Measurements from ENCODE around the gene GARIN5A. TPM values are rescaled to one million over a fixed set of nuclear protein-coding genes. Genes with fewer than 3 reads are reported as not detected.
A peak's percentile ranks its signal among the peaks of the same experiment; 100 is the strongest.

GARIN5A gene
- total and polyA plus RNA-seq, 11 donors = 0.51 to 6.4 (median 1.6) TPM

DNA sequence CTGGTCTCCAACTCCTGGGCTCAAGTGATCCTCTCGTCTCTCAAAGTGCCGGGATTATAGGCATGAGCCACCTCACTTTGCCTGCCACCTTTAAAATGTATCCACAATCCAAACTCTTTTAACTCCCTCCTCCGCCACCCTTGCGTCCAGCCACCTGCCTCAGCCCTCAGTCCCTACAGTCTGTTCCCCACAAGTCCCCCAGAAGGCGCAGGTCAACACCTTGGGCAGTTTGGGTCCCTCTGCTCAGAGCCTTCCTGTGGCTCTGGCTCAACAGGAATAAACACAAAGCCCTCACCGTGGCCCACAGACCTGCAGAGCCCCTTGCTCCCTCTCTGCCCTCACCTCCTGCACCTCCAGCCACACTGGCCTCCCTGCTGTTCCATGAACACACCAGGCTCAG is 7.8 kb downstream of the GARIN5A start:
- DNase-seq (no peak), ATAC-seq (no peak)
- intact Hi-C loops (cut with DNase I) = no loop called here
- H3K9me3 ChIP-seq = no peaks in the 10 kb centered on the region
- no peaks in the 10 kb centered on the region for H3K36me3 ChIP-seq
- no peak for TF ChIP-seq CTCF (IDR thresholded peaks at IDR 0.05)
- TF ChIP-seq POLR2A (IDR thresholded peaks at IDR 0.05) = no peak
- no peaks in the 10 kb centered on the region for H3K4me1 ChIP-seq
- 84 to 90% (median 87%) methylated on average over 6 of the region's 6 CpGs for WGBS, 4 donors
- H3K27me3 ChIP-seq = peaks cover 0 to 7% (median 0%) of the 10 kb centered on the region in 9 donors
- H3K4me3 ChIP-seq = no peak overlapping the region
- no peak overlapping the region for H3K27ac ChIP-seq

GRCh38 chr19:50467566-50467965 is 9.1 kb downstream of the GARIN5A start:
- no peak overlapping the region for H3K4me3 ChIP-seq
- TF ChIP-seq POLR2A (IDR thresholded peaks at IDR 0.05) (no peak), CTCF (IDR thresholded peaks at IDR 0.05) (no peak)
- H3K27me3 ChIP-seq = peaks cover 0 to 8% (median 0%) of the 10 kb centered on the region in 9 donors
- 63 to 77% (median 76%) methylated on average over 18 of the region's 18 CpGs for WGBS, 4 donors
- H3K27ac ChIP-seq = no peak overlapping the region
- intact Hi-C loops (cut with DNase I) = no loop called here
- no peak for ATAC-seq
- H3K4me1 ChIP-seq = no peaks in the 10 kb centered on the region
- no peak for DNase-seq
- H3K36me3 ChIP-seq = no peaks in the 10 kb centered on the region
- no peaks in the 10 kb centered on the region for H3K9me3 ChIP-seq

- H3K27ac ChIP-seq = no peak overlapping the region
- H3K4me3 ChIP-seq = no peak overlapping the region
- ATAC-seq = no peak
- intact Hi-C loops (cut with DNase I) = no loop called here
- no peak for TF ChIP-seq POLR2A (IDR thresholded peaks at IDR 0.05)
- no peak for TF ChIP-seq CTCF (IDR thresholded peaks at IDR 0.05)
- H3K27me3 ChIP-seq = peaks cover 0 to 11% (median 0%) of the 10 kb centered on the region in 9 donors
- H3K4me1 ChIP-seq = no peaks in the 10 kb centered on the region
- no peak for DNase-seq
- no peaks in the 10 kb centered on the region for H3K9me3 ChIP-seq
- WGBS, 4 donors = 83 to 92% (median 85%) methylated on average over 10 to 11 of the region's 11 CpGs
- H3K36me3 ChIP-seq = no peaks in the 10 kb centered on the region
Measured at GRCh38 chr19:50466706-50467039, 10.0 kb downstream of the GARIN5A start.

- no peaks in the 10 kb centered on the region for H3K4me1 ChIP-seq
- WGBS, 4 donors = 47 to 58% (median 54%) methylated on average over 26 to 29 of the region's 29 CpGs
- intact Hi-C loops (cut with DNase I) = no loop called here
- no peak overlapping the region for H3K27ac ChIP-seq
- H3K36me3 ChIP-seq = no peaks in the 10 kb centered on the region
- peak in 2 of 12 donors; percentile 11 to 27 for TF ChIP-seq CTCF (IDR thresholded peaks at IDR 0.05)
- no peak for TF ChIP-seq POLR2A (IDR thresholded peaks at IDR 0.05)
- ATAC-seq (no peak), DNase-seq (peak in 1 of 5 donors; percentile 20)
- peaks cover 0 to 16% (median 0%) of the 10 kb centered on the region in 9 donors for H3K27me3 ChIP-seq
- no peak overlapping the region for H3K4me3 ChIP-seq
- H3K9me3 ChIP-seq = no peaks in the 10 kb centered on the region
Measured at GRCh38 chr19:50465986-50466705, 10.5 kb downstream of the GARIN5A start.

Measured in heart left ventricle (tissue), 16 donors.